Endothelial cell (in vitro differentiated cells): ENCODE results near the gene NDUFV3. TPM values are rescaled to one million over a fixed set of nuclear protein-coding genes. Genes with fewer than 3 reads are reported as not detected.

Experiments
- DNase-seq: peaks from one replicate; pipeline ENCODE4 v3.0.0; 2021; ENCODE audit warnings: low spot score
- H3K27ac Mint-ChIP-seq: one replicate; pipeline ENCODE4 v1.8.0; 2021; ENCODE audit warnings: mixed read lengths, inconsistent platforms; ENCODE audit not compliant: unreplicated experiment
- H3K27me3 Mint-ChIP-seq: one replicate; pipeline ENCODE4 v1.8.0; 2021; ENCODE audit warnings: mild to moderate bottlenecking, moderate library complexity, mixed read lengths, inconsistent platforms; ENCODE audit not compliant: unreplicated experiment
- H3K36me3 Mint-ChIP-seq: one replicate; pipeline ENCODE4 v1.8.0; 2021; ENCODE audit warnings: mild to moderate bottlenecking, low read depth, mixed read lengths, inconsistent platforms; ENCODE audit not compliant: unreplicated experiment
- H3K4me1 Mint-ChIP-seq: one replicate; pipeline ENCODE4 v1.8.0; 2021; ENCODE audit warnings: mild to moderate bottlenecking, mixed read lengths, inconsistent platforms; ENCODE audit not compliant: unreplicated experiment
- H3K4me3 Mint-ChIP-seq: one replicate; pipeline ENCODE4 v1.8.0; 2021; ENCODE audit warnings: mild to moderate bottlenecking, mixed read lengths, inconsistent platforms; ENCODE audit not compliant: unreplicated experiment
- H3K9me3 Mint-ChIP-seq: one replicate; pipeline ENCODE4 v1.8.0; 2021; ENCODE audit warnings: mixed read lengths, inconsistent platforms; ENCODE audit not compliant: unreplicated experiment
- total RNA-seq: library from RNA; stranded (reverse); fragmentation: NEBNext Ultra II Directional; extraction: Animal tissue kit (Norgen Biotek cat#: 25700); gene quantifications from one replicate; pipeline ENCODE4 v1.2.1, GENCODE V29; 2021; ENCODE audit not compliant: unreplicated experiment
- TF ChIP-seq, protein P1 (sequence below): fragments of 200-600 bp; sonication (generic); IDR thresholded peaks from one replicate; pipeline ENCODE4 v1.5.0; 2021; ENCODE audit warnings: antibody characterized with exemption; ENCODE audit not compliant: unreplicated experiment

Gene NDUFV3
- total RNA-seq, 1 donor from 2014 or later = 28.1 TPM

DNA sequence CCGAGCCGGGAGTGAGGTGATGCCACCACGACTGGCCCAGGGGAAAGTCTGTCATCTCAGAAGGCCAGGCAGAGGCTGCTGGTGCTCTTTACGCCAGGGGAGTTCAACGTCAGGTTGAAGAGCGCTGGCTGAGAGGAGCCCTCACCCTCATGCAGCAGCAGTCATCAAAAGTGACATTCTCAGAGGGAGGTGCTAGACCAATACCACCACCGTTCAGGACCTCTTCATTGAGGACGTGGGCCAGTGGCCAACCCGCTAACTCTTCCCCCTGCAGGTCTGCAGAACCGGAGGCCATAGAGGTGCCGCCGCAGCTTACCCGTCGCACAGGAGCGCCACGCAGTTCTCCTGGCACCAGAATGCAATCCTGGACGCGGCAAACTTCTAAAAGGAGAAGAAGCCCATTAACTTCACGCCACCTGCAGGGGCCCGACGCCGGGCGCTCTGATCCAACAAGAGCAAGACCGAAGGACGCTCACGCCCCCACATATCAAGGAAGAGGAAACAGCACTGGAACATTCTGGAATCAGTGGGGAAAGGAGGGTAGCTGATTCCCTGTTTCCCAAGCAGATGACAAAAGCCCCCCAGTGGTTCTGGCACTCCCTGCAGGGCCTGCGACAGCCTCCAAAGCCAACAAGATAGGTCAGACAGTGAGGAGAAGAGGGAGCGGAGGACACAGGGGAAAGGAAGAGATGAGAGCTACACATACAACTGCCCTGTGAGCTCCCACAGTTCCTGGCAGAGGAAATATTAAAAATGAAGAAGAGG is 38.7 kb upstream of the NDUFV3 start:
- TF ChIP-seq, protein P1, sequence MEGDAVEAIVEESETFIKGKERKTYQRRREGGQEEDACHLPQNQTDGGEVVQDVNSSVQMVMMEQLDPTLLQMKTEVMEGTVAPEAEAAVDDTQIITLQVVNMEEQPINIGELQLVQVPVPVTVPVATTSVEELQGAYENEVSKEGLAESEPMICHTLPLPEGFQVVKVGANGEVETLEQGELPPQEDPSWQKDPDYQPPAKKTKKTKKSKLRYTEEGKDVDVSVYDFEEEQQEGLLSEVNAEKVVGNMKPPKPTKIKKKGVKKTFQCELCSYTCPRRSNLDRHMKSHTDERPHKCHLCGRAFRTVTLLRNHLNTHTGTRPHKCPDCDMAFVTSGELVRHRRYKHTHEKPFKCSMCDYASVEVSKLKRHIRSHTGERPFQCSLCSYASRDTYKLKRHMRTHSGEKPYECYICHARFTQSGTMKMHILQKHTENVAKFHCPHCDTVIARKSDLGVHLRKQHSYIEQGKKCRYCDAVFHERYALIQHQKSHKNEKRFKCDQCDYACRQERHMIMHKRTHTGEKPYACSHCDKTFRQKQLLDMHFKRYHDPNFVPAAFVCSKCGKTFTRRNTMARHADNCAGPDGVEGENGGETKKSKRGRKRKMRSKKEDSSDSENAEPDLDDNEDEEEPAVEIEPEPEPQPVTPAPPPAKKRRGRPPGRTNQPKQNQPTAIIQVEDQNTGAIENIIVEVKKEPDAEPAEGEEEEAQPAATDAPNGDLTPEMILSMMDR = no peak
- Mint-ChIP-seq H3K27ac (no peak overlapping the region), H3K4me3 (no peak overlapping the region), H3K9me3 (no peaks in the 10 kb centered on the region), H3K27me3 (peaks cover 10% of the 10 kb centered on the region), H3K4me1 (peaks cover 4% of the 10 kb centered on the region), H3K36me3 (peaks cover 54% of the 10 kb centered on the region)
- DNase-seq = no peak

DNA sequence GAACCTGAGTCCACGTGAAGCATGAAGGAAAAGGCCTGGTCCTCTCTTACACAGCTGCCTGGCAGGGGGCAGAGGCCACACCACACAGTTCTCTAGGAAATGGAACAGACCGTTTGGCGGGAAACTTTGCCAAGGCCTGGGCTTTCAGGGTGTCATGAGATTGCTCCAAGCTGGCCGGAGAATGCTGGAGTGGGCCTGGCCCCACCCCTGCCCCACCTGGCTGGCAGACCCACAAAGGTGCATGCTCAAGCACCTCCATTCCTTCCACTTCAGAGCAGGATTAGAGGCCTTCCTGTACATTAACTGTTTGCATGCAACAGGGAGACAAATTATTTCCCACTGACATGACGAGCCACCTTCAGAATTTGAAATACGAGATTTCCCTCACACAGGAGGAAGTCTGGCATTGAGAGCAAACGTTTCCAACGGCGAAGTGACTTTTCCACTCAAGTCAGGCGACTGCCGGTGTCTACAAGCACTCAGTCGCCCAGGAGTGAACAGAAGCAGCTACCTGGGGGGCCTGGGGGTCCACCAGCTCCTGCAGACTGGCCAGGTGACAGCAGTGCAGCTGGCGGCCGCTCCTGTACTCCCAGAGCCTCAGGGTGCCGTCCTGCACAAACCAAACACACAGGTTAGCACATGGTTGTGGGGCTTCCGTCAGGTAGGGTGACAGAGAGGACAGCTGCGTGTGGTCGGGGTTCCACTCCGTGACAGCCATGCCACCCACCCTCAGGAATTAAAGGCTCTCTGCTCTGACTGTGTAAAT is 37.8 kb upstream of the NDUFV3 start:
- Mint-ChIP-seq H3K36me3 (peaks cover 50% of the 10 kb centered on the region), H3K4me3 (no peak overlapping the region), H3K4me1 (peaks cover 4% of the 10 kb centered on the region), H3K9me3 (no peaks in the 10 kb centered on the region), H3K27ac (peak overlapping the region; percentile 1), H3K27me3 (peaks cover 9% of the 10 kb centered on the region)
- DNase-seq = no peak
- TF ChIP-seq, protein P1 = no peak

DNA sequence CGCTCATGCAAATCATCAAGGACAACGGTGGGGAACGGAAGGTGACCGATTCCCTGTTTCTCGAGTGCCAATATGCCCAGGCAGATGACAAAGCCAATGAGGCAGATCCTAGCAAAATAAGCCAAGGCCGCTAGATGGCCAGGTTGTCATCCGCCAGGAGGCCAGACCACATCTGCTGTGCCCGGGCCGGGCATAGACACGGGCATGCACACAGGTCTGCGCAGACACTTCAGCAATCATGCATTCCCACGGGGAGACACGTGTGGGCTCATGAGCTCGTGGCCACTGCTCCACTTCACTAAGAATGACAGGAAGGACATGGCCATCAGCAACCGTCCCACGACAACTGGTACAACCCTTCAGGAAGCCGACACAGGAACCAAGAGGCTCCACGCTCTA is 37.2 kb upstream of the NDUFV3 start:
- no peak overlapping the region for H3K4me3 Mint-ChIP-seq
- H3K36me3 Mint-ChIP-seq = peaks cover 50% of the 10 kb centered on the region
- H3K27ac Mint-ChIP-seq = peak overlapping the region; percentile 1
- H3K9me3 Mint-ChIP-seq = no peaks in the 10 kb centered on the region
- H3K27me3 Mint-ChIP-seq = peaks cover 10% of the 10 kb centered on the region
- DNase-seq = no peak
- H3K4me1 Mint-ChIP-seq = peaks cover 8% of the 10 kb centered on the region
- TF ChIP-seq, protein P1 = no peak

DNA sequence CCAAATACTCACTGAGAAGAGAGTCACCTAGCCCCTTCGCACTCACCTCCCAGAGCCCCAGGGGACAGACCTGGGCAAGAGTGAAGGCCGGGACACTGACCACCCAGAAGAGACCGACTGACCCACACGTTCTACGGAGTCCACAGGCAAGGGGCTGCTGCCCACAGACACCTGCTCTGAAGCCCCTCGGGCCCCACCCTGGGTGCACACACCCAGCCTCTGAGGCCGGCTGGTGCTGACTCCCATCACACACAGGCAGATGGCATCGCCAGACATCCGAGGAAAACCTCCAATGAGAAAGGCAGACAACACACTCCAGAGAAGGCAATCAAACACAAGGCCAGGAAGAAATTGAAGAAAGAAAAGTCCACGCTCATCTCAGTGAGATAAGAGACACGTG is 35.9 kb upstream of the NDUFV3 start:
- TF ChIP-seq, protein P1 = no peak
- peaks cover 46% of the 10 kb centered on the region for H3K36me3 Mint-ChIP-seq
- H3K4me3 Mint-ChIP-seq = no peak overlapping the region
- H3K9me3 Mint-ChIP-seq = no peaks in the 10 kb centered on the region
- H3K27me3 Mint-ChIP-seq = peaks cover 4% of the 10 kb centered on the region
- DNase-seq = no peak
- H3K4me1 Mint-ChIP-seq = peaks cover 8% of the 10 kb centered on the region
- peak overlapping the region; percentile 17 for H3K27ac Mint-ChIP-seq
